Liver (tissue), 3 donors: ENCODE measurements around the gene P2RY12.

Source experiments
- CTCF ChIP-seq: fragments of 150-350 bp; IDR thresholded peaks from 2 replicates; pipeline ENCODE4 v1.5.1; 2017; ENCODE audit warnings: improper control_type of control experiment, low read depth, low read length; ENCODE audit not compliant: missing input control
- GABPA ChIP-seq, 2 donors: IDR thresholded peaks in 1 of 2; conservative IDR thresholded peaks in 1 of 2; 2 replicates each; pipeline ENCODE4 v1.6.1; 2016; ENCODE audit warnings: antibody characterized with exemption in 2 of 2, mild to moderate bottlenecking in 1 of 2, moderate library complexity in 1 of 2
- JUND ChIP-seq, 2 donors: IDR thresholded peaks; 2 replicates each; pipeline ENCODE4 v1.6.1; 2016; ENCODE audit warnings: antibody characterized with exemption in 2 of 2
- MAX ChIP-seq: IDR thresholded peaks from 2 replicates; pipeline ENCODE4 v1.6.1; 2016; ENCODE audit warnings: antibody characterized with exemption
- REST ChIP-seq: IDR thresholded peaks from 2 replicates; pipeline ENCODE4 v1.6.1; 2016; ENCODE audit warnings: antibody characterized with exemption, mild to moderate bottlenecking
- TAF1 ChIP-seq: conservative IDR thresholded peaks from 2 replicates; pipeline ENCODE4 v1.6.1; 2016; ENCODE audit warnings: antibody characterized with exemption, mild to moderate bottlenecking
- YY1 ChIP-seq: IDR thresholded peaks from 2 replicates; pipeline ENCODE4 v1.6.1; 2016; ENCODE audit warnings: antibody characterized with exemption, mild to moderate bottlenecking
- donor health status: healthy.
- donor health status: healthy.

- TF ChIP-seq CTCF (no peak), GABPA (IDR thresholded peaks at IDR 0.05 in 1 of 2, conservative IDR thresholded peaks at IDR 0.05 in 1 of 2) (no peak), REST (no peak), MAX (no peak), YY1 (no peak), TAF1 (no peak), JUND (IDR thresholded peaks at IDR 0.05) (no peak)
These were observed 13.0 kb downstream of the P2RY12 start for GRCh38 chr3:151371526-151371925.
